ENCODE results near the gene HNRNPUL2. TPM values are rescaled to one million over a fixed set of nuclear protein-coding genes. Genes with fewer than 3 reads are reported as not detected.

HNRNPUL2 gene
- total and polyA plus RNA-seq, 2 of the 8 experiments (the other 6 are each of a cell fraction or from before 2014, with no cell fraction given): 14.9 to 46.4 TPM

DNA sequence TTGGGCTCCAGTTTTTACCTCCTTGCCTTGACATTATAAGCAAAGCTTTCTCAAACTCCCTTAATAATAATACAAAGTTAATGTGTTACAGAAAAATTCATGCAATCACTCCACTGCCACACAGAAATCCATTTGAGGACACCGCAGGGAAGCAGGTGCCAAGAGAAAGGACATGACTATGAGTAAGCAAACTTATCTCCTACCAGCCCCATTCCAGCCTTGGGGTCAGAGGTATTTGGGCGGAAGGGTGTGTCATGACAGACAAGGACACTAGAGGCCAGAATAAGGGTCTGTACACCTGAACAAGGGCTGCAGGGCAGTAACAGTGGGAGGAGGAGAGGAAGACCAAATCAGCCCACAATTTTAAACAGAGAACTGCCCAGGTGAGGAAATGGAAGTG, 13.9 kb downstream of the HNRNPUL2 start (continued):
- TF ChIP-seq RBBP5 (IDR thresholded peaks at IDR 0.05; ENCODE audit: borderline replicate concordance, low read depth, low read length) (no peak), CTBP2 (IDR thresholded peaks at IDR 0.05; ENCODE audit: borderline replicate concordance, insufficient read depth, insufficient read length, low read length) (no peak), ZNF274 (IDR thresholded peaks at IDR 0.05; ENCODE audit: borderline replicate concordance, extremely low read depth, low read length) (no peak), CHD2 (IDR thresholded peaks at IDR 0.05; ENCODE audit: low read length) (no peak), CHD1 (IDR thresholded peaks at IDR 0.05; ENCODE audit: low read depth, low read length) (no peak), GTF2F1 (IDR thresholded peaks at IDR 0.05; ENCODE audit: borderline replicate concordance, low read depth, low read length) (no peak)
- TF ChIP-seq, protein P1, sequence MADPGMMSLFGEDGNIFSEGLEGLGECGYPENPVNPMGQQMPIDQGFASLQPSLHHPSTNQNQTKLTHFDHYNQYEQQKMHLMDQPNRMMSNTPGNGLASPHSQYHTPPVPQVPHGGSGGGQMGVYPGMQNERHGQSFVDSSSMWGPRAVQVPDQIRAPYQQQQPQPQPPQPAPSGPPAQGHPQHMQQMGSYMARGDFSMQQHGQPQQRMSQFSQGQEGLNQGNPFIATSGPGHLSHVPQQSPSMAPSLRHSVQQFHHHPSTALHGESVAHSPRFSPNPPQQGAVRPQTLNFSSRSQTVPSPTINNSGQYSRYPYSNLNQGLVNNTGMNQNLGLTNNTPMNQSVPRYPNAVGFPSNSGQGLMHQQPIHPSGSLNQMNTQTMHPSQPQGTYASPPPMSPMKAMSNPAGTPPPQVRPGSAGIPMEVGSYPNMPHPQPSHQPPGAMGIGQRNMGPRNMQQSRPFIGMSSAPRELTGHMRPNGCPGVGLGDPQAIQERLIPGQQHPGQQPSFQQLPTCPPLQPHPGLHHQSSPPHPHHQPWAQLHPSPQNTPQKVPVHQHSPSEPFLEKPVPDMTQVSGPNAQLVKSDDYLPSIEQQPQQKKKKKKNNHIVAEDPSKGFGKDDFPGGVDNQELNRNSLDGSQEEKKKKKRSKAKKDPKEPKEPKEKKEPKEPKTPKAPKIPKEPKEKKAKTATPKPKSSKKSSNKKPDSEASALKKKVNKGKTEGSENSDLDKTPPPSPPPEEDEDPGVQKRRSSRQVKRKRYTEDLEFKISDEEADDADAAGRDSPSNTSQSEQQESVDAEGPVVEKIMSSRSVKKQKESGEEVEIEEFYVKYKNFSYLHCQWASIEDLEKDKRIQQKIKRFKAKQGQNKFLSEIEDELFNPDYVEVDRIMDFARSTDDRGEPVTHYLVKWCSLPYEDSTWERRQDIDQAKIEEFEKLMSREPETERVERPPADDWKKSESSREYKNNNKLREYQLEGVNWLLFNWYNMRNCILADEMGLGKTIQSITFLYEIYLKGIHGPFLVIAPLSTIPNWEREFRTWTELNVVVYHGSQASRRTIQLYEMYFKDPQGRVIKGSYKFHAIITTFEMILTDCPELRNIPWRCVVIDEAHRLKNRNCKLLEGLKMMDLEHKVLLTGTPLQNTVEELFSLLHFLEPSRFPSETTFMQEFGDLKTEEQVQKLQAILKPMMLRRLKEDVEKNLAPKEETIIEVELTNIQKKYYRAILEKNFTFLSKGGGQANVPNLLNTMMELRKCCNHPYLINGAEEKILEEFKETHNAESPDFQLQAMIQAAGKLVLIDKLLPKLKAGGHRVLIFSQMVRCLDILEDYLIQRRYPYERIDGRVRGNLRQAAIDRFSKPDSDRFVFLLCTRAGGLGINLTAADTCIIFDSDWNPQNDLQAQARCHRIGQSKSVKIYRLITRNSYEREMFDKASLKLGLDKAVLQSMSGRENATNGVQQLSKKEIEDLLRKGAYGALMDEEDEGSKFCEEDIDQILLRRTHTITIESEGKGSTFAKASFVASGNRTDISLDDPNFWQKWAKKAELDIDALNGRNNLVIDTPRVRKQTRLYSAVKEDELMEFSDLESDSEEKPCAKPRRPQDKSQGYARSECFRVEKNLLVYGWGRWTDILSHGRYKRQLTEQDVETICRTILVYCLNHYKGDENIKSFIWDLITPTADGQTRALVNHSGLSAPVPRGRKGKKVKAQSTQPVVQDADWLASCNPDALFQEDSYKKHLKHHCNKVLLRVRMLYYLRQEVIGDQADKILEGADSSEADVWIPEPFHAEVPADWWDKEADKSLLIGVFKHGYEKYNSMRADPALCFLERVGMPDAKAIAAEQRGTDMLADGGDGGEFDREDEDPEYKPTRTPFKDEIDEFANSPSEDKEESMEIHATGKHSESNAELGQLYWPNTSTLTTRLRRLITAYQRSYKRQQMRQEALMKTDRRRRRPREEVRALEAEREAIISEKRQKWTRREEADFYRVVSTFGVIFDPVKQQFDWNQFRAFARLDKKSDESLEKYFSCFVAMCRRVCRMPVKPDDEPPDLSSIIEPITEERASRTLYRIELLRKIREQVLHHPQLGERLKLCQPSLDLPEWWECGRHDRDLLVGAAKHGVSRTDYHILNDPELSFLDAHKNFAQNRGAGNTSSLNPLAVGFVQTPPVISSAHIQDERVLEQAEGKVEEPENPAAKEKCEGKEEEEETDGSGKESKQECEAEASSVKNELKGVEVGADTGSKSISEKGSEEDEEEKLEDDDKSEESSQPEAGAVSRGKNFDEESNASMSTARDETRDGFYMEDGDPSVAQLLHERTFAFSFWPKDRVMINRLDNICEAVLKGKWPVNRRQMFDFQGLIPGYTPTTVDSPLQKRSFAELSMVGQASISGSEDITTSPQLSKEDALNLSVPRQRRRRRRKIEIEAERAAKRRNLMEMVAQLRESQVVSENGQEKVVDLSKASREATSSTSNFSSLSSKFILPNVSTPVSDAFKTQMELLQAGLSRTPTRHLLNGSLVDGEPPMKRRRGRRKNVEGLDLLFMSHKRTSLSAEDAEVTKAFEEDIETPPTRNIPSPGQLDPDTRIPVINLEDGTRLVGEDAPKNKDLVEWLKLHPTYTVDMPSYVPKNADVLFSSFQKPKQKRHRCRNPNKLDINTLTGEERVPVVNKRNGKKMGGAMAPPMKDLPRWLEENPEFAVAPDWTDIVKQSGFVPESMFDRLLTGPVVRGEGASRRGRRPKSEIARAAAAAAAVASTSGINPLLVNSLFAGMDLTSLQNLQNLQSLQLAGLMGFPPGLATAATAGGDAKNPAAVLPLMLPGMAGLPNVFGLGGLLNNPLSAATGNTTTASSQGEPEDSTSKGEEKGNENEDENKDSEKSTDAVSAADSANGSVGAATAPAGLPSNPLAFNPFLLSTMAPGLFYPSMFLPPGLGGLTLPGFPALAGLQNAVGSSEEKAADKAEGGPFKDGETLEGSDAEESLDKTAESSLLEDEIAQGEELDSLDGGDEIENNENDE (IDR thresholded peaks at IDR 0.05; ENCODE audit: insufficient replicate concordance, low read length): no peak
